T-helper 1 cell treated with Interleukin-12 subunit alpha and Interleukin-12 subunit beta and Interleukin-4 antibody, amounts not matched to agents 30 μg/mL and 1 μg/mL, for 36 hours (primary cell): ENCODE results near the gene MAST3.

Experiments
- H3K27ac Mint-ChIP-seq: one replicate; pipeline ENCODE4 v1.8.0; 2021; ENCODE audit warnings: mild to moderate bottlenecking, mixed read lengths
- H3K27me3 Mint-ChIP-seq: one replicate; pipeline ENCODE4 v1.8.0; 2021; ENCODE audit warnings: low read depth, mixed read lengths
- H3K36me3 Mint-ChIP-seq: one replicate; pipeline ENCODE4 v1.8.0; 2021; ENCODE audit warnings: low read depth, mixed read lengths
- H3K4me1 Mint-ChIP-seq: one replicate; pipeline ENCODE4 v1.8.0; 2021; ENCODE audit warnings: low read depth, mixed read lengths
- H3K4me3 Mint-ChIP-seq: one replicate; pipeline ENCODE4 v1.8.0; 2021; ENCODE audit warnings: mild to moderate bottlenecking, moderate library complexity, mixed read lengths
- H3K9me3 Mint-ChIP-seq: one replicate; pipeline ENCODE4 v1.8.0; 2021; ENCODE audit warnings: mixed read lengths

The MAST3 gene

GRCh38 chr19:18128044-18128443 is 30.5 kb downstream of the MAST3 start:
- H3K27ac Mint-ChIP-seq, result peak overlapping the region; percentile 66
- no peak overlapping the region for H3K4me3 Mint-ChIP-seq
- no peaks in the 10 kb centered on the region for H3K9me3 Mint-ChIP-seq
- no peaks in the 10 kb centered on the region for H3K27me3 Mint-ChIP-seq
- peaks cover 4% of the 10 kb centered on the region for H3K4me1 Mint-ChIP-seq
- H3K36me3 Mint-ChIP-seq, result peaks cover 45% of the 10 kb centered on the region

- H3K4me3 Mint-ChIP-seq, result no peak overlapping the region
- peaks cover 40% of the 10 kb centered on the region for H3K36me3 Mint-ChIP-seq
- no peaks in the 10 kb centered on the region for H3K9me3 Mint-ChIP-seq
- H3K27me3 Mint-ChIP-seq, result no peaks in the 10 kb centered on the region
- H3K27ac Mint-ChIP-seq, result no peak overlapping the region
- H3K4me1 Mint-ChIP-seq, result peaks cover 4% of the 10 kb centered on the region
Observed at GRCh38 chr19:18128805-18129204, 31.2 kb downstream of the MAST3 start.

GRCh38 chr19:18130523-18131242 is 33.1 kb downstream of the MAST3 start:
- Mint-ChIP-seq H3K27me3 (no peaks in the 10 kb centered on the region), H3K27ac (no peak overlapping the region), H3K4me3 (no peak overlapping the region), H3K36me3 (peaks cover 39% of the 10 kb centered on the region), H3K9me3 (no peaks in the 10 kb centered on the region), H3K4me1 (peaks cover 4% of the 10 kb centered on the region)

GRCh38 chr19:18131841-18132596 is 34.4 kb downstream of the MAST3 start:
- Mint-ChIP-seq H3K27ac (no peak overlapping the region), H3K36me3 (peaks cover 39% of the 10 kb centered on the region), H3K4me3 (no peak overlapping the region), H3K9me3 (no peaks in the 10 kb centered on the region), H3K4me1 (peaks cover 6% of the 10 kb centered on the region), H3K27me3 (no peaks in the 10 kb centered on the region)

GRCh38 chr19:18135712-18136584 is 38.4 kb downstream of the MAST3 start:
- Mint-ChIP-seq H3K27me3 (no peaks in the 10 kb centered on the region), H3K27ac (no peak overlapping the region), H3K9me3 (no peaks in the 10 kb centered on the region), H3K36me3 (peaks cover 32% of the 10 kb centered on the region), H3K4me1 (peaks cover 2% of the 10 kb centered on the region), H3K4me3 (no peak overlapping the region)

GRCh38 chr19:18137242-18137641 is 39.7 kb downstream of the MAST3 start:
- Mint-ChIP-seq H3K27ac (no peak overlapping the region), H3K9me3 (no peaks in the 10 kb centered on the region), H3K27me3 (no peaks in the 10 kb centered on the region), H3K4me1 (peaks cover 2% of the 10 kb centered on the region), H3K36me3 (peaks cover 29% of the 10 kb centered on the region), H3K4me3 (no peak overlapping the region)

GRCh38 chr19:18137657-18138339 is 40.2 kb downstream of the MAST3 start:
- peaks cover 2% of the 10 kb centered on the region for H3K4me1 Mint-ChIP-seq
- no peaks in the 10 kb centered on the region for H3K27me3 Mint-ChIP-seq
- no peak overlapping the region for H3K27ac Mint-ChIP-seq
- no peak overlapping the region for H3K4me3 Mint-ChIP-seq
- peaks cover 25% of the 10 kb centered on the region for H3K36me3 Mint-ChIP-seq
- no peaks in the 10 kb centered on the region for H3K9me3 Mint-ChIP-seq

GRCh38 chr19:18140473-18140872 is 42.9 kb downstream of the MAST3 start:
- peaks cover 2% of the 10 kb centered on the region for H3K4me1 Mint-ChIP-seq
- H3K27ac Mint-ChIP-seq, result no peak overlapping the region
- H3K9me3 Mint-ChIP-seq, result no peaks in the 10 kb centered on the region
- H3K36me3 Mint-ChIP-seq, result peaks cover 31% of the 10 kb centered on the region
- H3K27me3 Mint-ChIP-seq, result no peaks in the 10 kb centered on the region
- no peak overlapping the region for H3K4me3 Mint-ChIP-seq

- Mint-ChIP-seq H3K27ac (no peak overlapping the region), H3K27me3 (no peaks in the 10 kb centered on the region), H3K36me3 (peaks cover 27% of the 10 kb centered on the region), H3K4me3 (no peak overlapping the region), H3K4me1 (peaks cover 2% of the 10 kb centered on the region), H3K9me3 (no peaks in the 10 kb centered on the region)
Observed at GRCh38 chr19:18141031-18141430, 43.5 kb downstream of the MAST3 start.

- H3K4me3 Mint-ChIP-seq, result no peak overlapping the region
- no peaks in the 10 kb centered on the region for H3K9me3 Mint-ChIP-seq
- no peaks in the 10 kb centered on the region for H3K4me1 Mint-ChIP-seq
- no peaks in the 10 kb centered on the region for H3K27me3 Mint-ChIP-seq
- H3K36me3 Mint-ChIP-seq, result peaks cover 34% of the 10 kb centered on the region
- H3K27ac Mint-ChIP-seq, result no peak overlapping the region
Observed at GRCh38 chr19:18143902-18144301, 46.3 kb downstream of the MAST3 start.

- Mint-ChIP-seq H3K4me3 (no peak overlapping the region), H3K9me3 (no peaks in the 10 kb centered on the region), H3K27ac (no peak overlapping the region), H3K4me1 (no peaks in the 10 kb centered on the region), H3K27me3 (no peaks in the 10 kb centered on the region), H3K36me3 (peaks cover 30% of the 10 kb centered on the region)
Observed at GRCh38 chr19:18144361-18144760, 46.8 kb downstream of the MAST3 start.

GRCh38 chr19:18144906-18145305 is 47.3 kb downstream of the MAST3 start:
- no peak overlapping the region for H3K4me3 Mint-ChIP-seq
- no peaks in the 10 kb centered on the region for H3K9me3 Mint-ChIP-seq
- peaks cover 30% of the 10 kb centered on the region for H3K36me3 Mint-ChIP-seq
- no peak overlapping the region for H3K27ac Mint-ChIP-seq
- no peaks in the 10 kb centered on the region for H3K27me3 Mint-ChIP-seq
- H3K4me1 Mint-ChIP-seq, result no peaks in the 10 kb centered on the region

GRCh38 chr19:18145391-18145999 is 47.9 kb downstream of the MAST3 start:
- Mint-ChIP-seq H3K4me3 (no peak overlapping the region), H3K27me3 (no peaks in the 10 kb centered on the region), H3K4me1 (no peaks in the 10 kb centered on the region), H3K9me3 (no peaks in the 10 kb centered on the region), H3K36me3 (peaks cover 28% of the 10 kb centered on the region), H3K27ac (no peak overlapping the region)

GRCh38 chr19:18147396-18147795 is 49.8 kb downstream of the MAST3 start:
- H3K27ac Mint-ChIP-seq, result no peak overlapping the region

More at GRCh38 chr19:18147396-18147795, 49.8 kb downstream of the MAST3 start:
- no peaks in the 10 kb centered on the region for H3K9me3 Mint-ChIP-seq
- H3K4me3 Mint-ChIP-seq, result no peak overlapping the region
- H3K27me3 Mint-ChIP-seq, result no peaks in the 10 kb centered on the region
- peaks cover 7% of the 10 kb centered on the region for H3K4me1 Mint-ChIP-seq
- peaks cover 27% of the 10 kb centered on the region for H3K36me3 Mint-ChIP-seq
